ENCODE data around the gene MTUS2. TPM values are rescaled to one million over a fixed set of nuclear protein-coding genes. Genes with fewer than 3 reads are reported as not detected.
A peak's percentile ranks its signal among the peaks of the same experiment; 100 is the strongest.

Gene MTUS2
- total and polyA plus RNA-seq, 5 donors from 2014 or later, result 0.02 to 0.03 (median 0.03) TPM; not detected in 2

- H3K27me3 ChIP-seq (ENCODE audit: control insufficient read depth, insufficient read depth, low read length), result no peaks in the 10 kb centered on the region
- Mint-ChIP-seq H3K4me1 (peaks cover 0 to 33% (median 11%) of the 10 kb centered on the region in 4 donors), H3K27ac (peak overlapping the region in 1 of 3 donors; percentile 63), H3K36me3 (peaks cover 21% of the 10 kb centered on the region), H3K4me3 (no peak overlapping the region), H3K27me3 (no peaks in the 10 kb centered on the region), H3K9me3 (no peaks in the 10 kb centered on the region)
- DNase-seq (no peak), ATAC-seq (ENCODE audit: low read depth in 2 of 2) (no peak)
- no peak overlapping the region for H3K27ac ChIP-seq (ENCODE audit: insufficient read depth, low read length, poor library complexity, severe bottlenecking)
- H3K4me1 ChIP-seq (ENCODE audit: control insufficient read depth, insufficient read depth, low read length, poor library complexity, severe bottlenecking), result peaks cover 5% of the 10 kb centered on the region
- no peak overlapping the region for H3K4me3 ChIP-seq (ENCODE audit: low read depth, low read length)
- peaks cover 20% of the 10 kb centered on the region for H3K36me3 ChIP-seq (ENCODE audit: control insufficient read depth, insufficient read depth, low read length)
- no peaks in the 10 kb centered on the region for H3K9me3 ChIP-seq (ENCODE audit: control insufficient read depth in 2 of 2, low read length in 2 of 2)
Observed at GRCh38 chr13:29538652-29539040, 718.5 kb downstream of the MTUS2 start.

GRCh38 chr13:29539856-29540255, 719.7 kb downstream of the MTUS2 start:
- Histone ChIP-seq H3K4me1 (ENCODE audit: control insufficient read depth, insufficient read depth, low read length, poor library complexity, severe bottlenecking) (peaks cover 5% of the 10 kb centered on the region), H3K27me3 (ENCODE audit: control insufficient read depth, insufficient read depth, low read length) (no peaks in the 10 kb centered on the region), H3K27ac (ENCODE audit: insufficient read depth, low read length, poor library complexity, severe bottlenecking) (no peak overlapping the region), H3K4me3 (ENCODE audit: low read depth, low read length) (no peak overlapping the region), H3K9me3 (ENCODE audit: control insufficient read depth in 2 of 2, low read length in 2 of 2) (no peaks in the 10 kb centered on the region), H3K36me3 (ENCODE audit: control insufficient read depth, insufficient read depth, low read length) (peaks cover 14% of the 10 kb centered on the region)
- H3K9me3 Mint-ChIP-seq, result no peaks in the 10 kb centered on the region
- no peak overlapping the region for H3K4me3 Mint-ChIP-seq
- H3K27ac Mint-ChIP-seq, result no peak overlapping the region
- peaks cover 0 to 41% (median 11%) of the 10 kb centered on the region in 4 donors for H3K4me1 Mint-ChIP-seq
- peaks cover 14% of the 10 kb centered on the region for H3K36me3 Mint-ChIP-seq
- ATAC-seq (ENCODE audit: low read depth in 2 of 2) (no peak), DNase-seq (no peak)
- H3K27me3 Mint-ChIP-seq, result no peaks in the 10 kb centered on the region

- no peak for DNase-seq
- Histone ChIP-seq H3K36me3 (ENCODE audit: control insufficient read depth, insufficient read depth, low read length) (peaks cover 10% of the 10 kb centered on the region), H3K4me3 (ENCODE audit: low read depth, low read length) (no peak overlapping the region), H3K9me3 (ENCODE audit: control insufficient read depth in 2 of 2, low read length in 2 of 2) (no peaks in the 10 kb centered on the region), H3K27me3 (ENCODE audit: control insufficient read depth, insufficient read depth, low read length) (no peaks in the 10 kb centered on the region), H3K27ac (ENCODE audit: insufficient read depth, low read length, poor library complexity, severe bottlenecking) (no peak overlapping the region), H3K4me1 (ENCODE audit: control insufficient read depth, insufficient read depth, low read length, poor library complexity, severe bottlenecking) (peaks cover 5% of the 10 kb centered on the region)
- Mint-ChIP-seq H3K27me3 (no peaks in the 10 kb centered on the region), H3K9me3 (no peaks in the 10 kb centered on the region), H3K36me3 (peaks cover 14% of the 10 kb centered on the region), H3K4me3 (no peak overlapping the region), H3K4me1 (peaks cover 0 to 45% (median 13%) of the 10 kb centered on the region in 4 donors), H3K27ac (peak overlapping the region in 1 of 3 donors; percentile 86)
- ATAC-seq (ENCODE audit: low read depth in 2 of 2), result no peak
Observed at GRCh38 chr13:29540334-29540733, 720.2 kb downstream of the MTUS2 start.

GRCh38 chr13:29540799-29541198, 720.7 kb downstream of the MTUS2 start:
- H3K27me3 Mint-ChIP-seq, result no peaks in the 10 kb centered on the region
- no peak for ATAC-seq (ENCODE audit: low read depth in 2 of 2)
- peak overlapping the region; percentile 84 to 86 (median 85) for H3K27ac Mint-ChIP-seq
- Histone ChIP-seq H3K9me3 (ENCODE audit: control insufficient read depth in 2 of 2, low read length in 2 of 2) (no peaks in the 10 kb centered on the region), H3K4me1 (ENCODE audit: control insufficient read depth, insufficient read depth, low read length, poor library complexity, severe bottlenecking) (peaks cover 5% of the 10 kb centered on the region), H3K27me3 (ENCODE audit: control insufficient read depth, insufficient read depth, low read length) (no peaks in the 10 kb centered on the region), H3K36me3 (ENCODE audit: control insufficient read depth, insufficient read depth, low read length) (peaks cover 5% of the 10 kb centered on the region), H3K27ac (ENCODE audit: insufficient read depth, low read length, poor library complexity, severe bottlenecking) (no peak overlapping the region), H3K4me3 (ENCODE audit: low read depth, low read length) (no peak overlapping the region)
- DNase-seq, result peak in 1 of 3 donors; percentile 19
- no peak overlapping the region for H3K4me3 Mint-ChIP-seq
- H3K36me3 Mint-ChIP-seq, result peaks cover 14% of the 10 kb centered on the region
- H3K9me3 Mint-ChIP-seq, result no peaks in the 10 kb centered on the region
- peaks cover 0 to 49% (median 16%) of the 10 kb centered on the region in 4 donors for H3K4me1 Mint-ChIP-seq

- H3K27me3 Mint-ChIP-seq, result no peaks in the 10 kb centered on the region
- peak overlapping the region in 2 of 3 donors; percentile 84 to 86 for H3K27ac Mint-ChIP-seq
- peaks cover 5% of the 10 kb centered on the region for H3K4me1 ChIP-seq (ENCODE audit: control insufficient read depth, insufficient read depth, low read length, poor library complexity, severe bottlenecking)
- no peak overlapping the region for H3K27ac ChIP-seq (ENCODE audit: insufficient read depth, low read length, poor library complexity, severe bottlenecking)
- peaks cover 0 to 51% (median 17%) of the 10 kb centered on the region in 4 donors for H3K4me1 Mint-ChIP-seq
- H3K36me3 Mint-ChIP-seq, result peaks cover 10% of the 10 kb centered on the region
- no peaks in the 10 kb centered on the region for H3K9me3 ChIP-seq (ENCODE audit: control insufficient read depth in 2 of 2, low read length in 2 of 2)
- ATAC-seq (ENCODE audit: low read depth in 2 of 2) (no peak), DNase-seq (no peak)
- no peak overlapping the region for H3K4me3 ChIP-seq (ENCODE audit: low read depth, low read length)
- no peaks in the 10 kb centered on the region for H3K9me3 Mint-ChIP-seq
- no peak overlapping the region for H3K4me3 Mint-ChIP-seq
- no peaks in the 10 kb centered on the region for H3K27me3 ChIP-seq (ENCODE audit: control insufficient read depth, insufficient read depth, low read length)
- H3K36me3 ChIP-seq (ENCODE audit: control insufficient read depth, insufficient read depth, low read length), result peaks cover 2% of the 10 kb centered on the region
Observed at GRCh38 chr13:29541400-29541799, 721.3 kb downstream of the MTUS2 start.

- Mint-ChIP-seq H3K27me3 (no peaks in the 10 kb centered on the region), H3K4me1 (peaks cover 0 to 58% (median 18%) of the 10 kb centered on the region in 4 donors), H3K27ac (peak overlapping the region in 1 of 3 donors; percentile 62), H3K9me3 (no peaks in the 10 kb centered on the region), H3K36me3 (peaks cover 19% of the 10 kb centered on the region), H3K4me3 (peak overlapping the region in 1 of 4 donors; percentile 3)
- Histone ChIP-seq H3K27me3 (ENCODE audit: control insufficient read depth, insufficient read depth, low read length) (no peaks in the 10 kb centered on the region), H3K9me3 (ENCODE audit: control insufficient read depth in 2 of 2, low read length in 2 of 2) (no peaks in the 10 kb centered on the region), H3K36me3 (ENCODE audit: control insufficient read depth, insufficient read depth, low read length) (peaks cover under 1% of the 10 kb centered on the region), H3K4me3 (ENCODE audit: low read depth, low read length) (no peak overlapping the region), H3K27ac (ENCODE audit: insufficient read depth, low read length, poor library complexity, severe bottlenecking) (no peak overlapping the region), H3K4me1 (ENCODE audit: control insufficient read depth, insufficient read depth, low read length, poor library complexity, severe bottlenecking) (peaks cover 5% of the 10 kb centered on the region)
- no peak for ATAC-seq (ENCODE audit: low read depth in 2 of 2)
- no peak for DNase-seq
Observed at GRCh38 chr13:29542381-29542780, 722.2 kb downstream of the MTUS2 start.

GRCh38 chr13:29543230-29544215, 723.4 kb downstream of the MTUS2 start:
- no peak overlapping the region for H3K27ac ChIP-seq (ENCODE audit: insufficient read depth, low read length, poor library complexity, severe bottlenecking)
- Mint-ChIP-seq H3K9me3 (no peaks in the 10 kb centered on the region), H3K27me3 (no peaks in the 10 kb centered on the region), H3K36me3 (peaks cover 30% of the 10 kb centered on the region), H3K4me3 (no peak overlapping the region), H3K27ac (peak overlapping the region in 2 of 3 donors; percentile 72 to 82), H3K4me1 (peaks cover 0 to 58% (median 20%) of the 10 kb centered on the region in 4 donors)
- no peaks in the 10 kb centered on the region for H3K9me3 ChIP-seq (ENCODE audit: control insufficient read depth in 2 of 2, low read length in 2 of 2)
- no peak overlapping the region for H3K4me3 ChIP-seq (ENCODE audit: low read depth, low read length)
- ATAC-seq (ENCODE audit: low read depth in 2 of 2) (peak; percentile 22 to 35), DNase-seq (peak in 1 of 3 donors; percentile 51)
- no peaks in the 10 kb centered on the region for H3K27me3 ChIP-seq (ENCODE audit: control insufficient read depth, insufficient read depth, low read length)
- peaks cover 2% of the 10 kb centered on the region for H3K36me3 ChIP-seq (ENCODE audit: control insufficient read depth, insufficient read depth, low read length)
- H3K4me1 ChIP-seq (ENCODE audit: control insufficient read depth, insufficient read depth, low read length, poor library complexity, severe bottlenecking), result peaks cover under 1% of the 10 kb centered on the region
